IPS DF 4.7 (cell line): ENCODE data around the gene SRP9.
A peak's percentile ranks its signal among the peaks of the same experiment; 100 is the strongest.

Experiments
- DNase-seq: peaks from one replicate; pipeline ENCODE4 v3.0.0-alpha.2; 2013; ENCODE audit warnings: low spot score; ENCODE audit errors: extremely low read depth

Gene SRP9

GRCh38 chr1:225777583-225778336 lies at the start of gene SRP9:
SRP9 (plus strand) TSS chr1:225777826; CDS start chr1:225777941, 115 bp downstream.
- DNase-seq, result peak; percentile 97

DNA sequence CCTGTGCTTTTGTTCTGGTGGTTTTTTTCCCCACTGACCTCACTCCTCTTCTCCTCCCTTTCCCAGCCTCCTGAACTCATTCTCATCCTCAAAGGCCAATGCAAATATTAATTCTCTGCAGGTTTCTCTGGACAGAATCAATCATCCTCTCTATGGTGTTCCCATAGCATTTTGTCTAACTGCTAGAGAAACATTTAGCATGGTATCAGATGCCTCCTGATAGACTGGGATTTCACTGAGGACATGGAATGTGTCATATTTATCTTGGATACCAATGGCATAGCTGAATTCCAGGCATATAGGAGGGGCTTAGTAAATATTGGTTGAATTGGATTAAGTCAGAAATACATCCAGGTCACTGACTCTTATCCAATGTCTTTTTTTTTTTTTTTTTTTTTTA lies 46.1 kb upstream of the SRP9 start:
- DNase-seq, result no peak

DNA sequence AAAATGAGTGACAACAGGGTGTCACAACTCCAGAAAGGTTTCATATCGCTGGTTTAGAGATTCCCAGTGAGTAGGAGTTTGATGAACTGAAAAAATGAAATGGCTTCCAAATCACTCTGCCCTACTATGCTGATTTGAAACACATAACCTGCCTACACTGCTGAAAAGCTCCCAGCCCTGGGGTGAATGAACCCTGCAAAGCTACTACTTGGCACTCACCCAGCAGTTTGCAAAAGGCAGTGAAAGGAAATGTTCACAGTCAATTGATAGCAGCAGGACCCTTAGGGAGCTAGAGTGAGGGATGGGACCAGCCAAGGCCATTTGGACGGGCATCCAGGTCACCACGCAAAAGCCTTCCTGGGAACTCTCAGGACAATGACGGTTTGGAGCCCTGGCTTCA lies 44.4 kb upstream of the SRP9 start:
- DNase-seq, result no peak

DNA sequence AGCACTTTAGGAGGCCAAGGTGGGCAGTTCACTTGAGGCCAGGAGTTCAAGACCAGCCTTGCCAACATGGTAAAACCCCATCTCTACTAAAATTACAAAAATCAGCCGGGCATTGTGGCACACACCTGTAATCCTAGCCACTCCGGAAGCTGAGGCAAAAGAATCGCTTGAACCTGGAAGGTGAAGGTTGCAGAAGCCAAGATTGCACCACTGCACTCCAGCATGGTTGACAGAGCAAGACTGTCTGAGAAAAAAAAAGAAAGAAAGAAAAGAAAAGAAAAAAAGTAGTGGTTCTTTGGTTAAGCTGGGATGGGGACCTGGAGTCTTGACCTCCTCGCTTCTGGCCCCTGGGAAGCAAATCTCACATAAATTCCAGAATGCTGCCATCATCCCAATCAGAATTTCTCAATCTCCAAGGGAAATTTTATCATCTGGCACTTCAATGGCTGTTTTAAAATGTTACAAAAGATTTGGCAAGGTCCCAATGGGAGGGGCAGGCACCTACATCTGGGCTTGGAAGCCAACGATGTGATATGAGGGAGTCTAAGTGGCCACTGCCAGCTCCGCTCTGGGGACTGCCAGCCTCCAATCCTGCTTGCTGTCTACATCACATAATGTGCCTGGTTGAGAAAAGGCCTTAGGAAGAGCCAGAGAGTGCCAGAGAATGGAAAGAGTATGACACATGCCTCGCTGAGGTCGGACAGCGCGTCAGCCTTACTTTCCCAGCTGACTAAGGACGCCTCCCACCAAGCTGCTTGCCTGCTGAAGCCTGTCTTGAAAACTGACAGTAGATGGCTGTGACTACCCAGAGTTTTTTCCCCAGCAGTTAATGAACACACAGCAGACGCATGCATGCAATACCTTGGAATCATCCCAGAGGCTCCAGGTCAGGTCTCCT lies 42.1 kb upstream of the SRP9 start:
- no peak for DNase-seq

DNA sequence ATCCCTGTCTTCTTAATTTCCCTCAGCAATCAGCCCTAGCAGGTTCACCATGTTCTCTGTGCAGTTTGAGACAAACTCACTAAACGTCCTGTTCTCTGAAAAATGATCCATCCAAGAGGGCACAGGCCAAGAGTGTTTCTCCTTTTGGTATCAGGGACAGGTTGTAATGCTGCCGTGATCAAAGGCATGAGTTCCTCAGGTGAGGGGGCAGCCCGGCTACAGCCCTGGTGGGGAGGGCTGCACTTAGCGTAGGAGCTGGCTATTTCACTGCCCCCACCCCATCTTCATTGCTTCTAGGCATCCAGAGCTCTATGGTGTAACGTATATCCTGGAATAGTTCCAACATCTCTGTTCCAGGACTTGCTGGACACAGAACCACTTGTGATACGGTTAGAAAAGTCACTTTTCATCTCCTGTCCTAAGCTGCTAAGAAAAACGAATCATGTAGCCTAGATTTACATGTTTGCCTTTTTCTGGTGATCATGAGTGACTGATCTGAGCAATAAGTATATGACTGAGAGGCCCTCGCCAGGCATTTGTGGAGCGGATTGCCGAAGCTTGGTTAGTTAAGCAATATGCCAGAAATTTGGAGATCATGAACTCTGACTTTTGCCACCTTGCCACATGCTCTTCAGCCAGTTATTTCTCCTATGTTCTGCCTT lies 41.1 kb upstream of the SRP9 start:
- DNase-seq, result no peak

DNA sequence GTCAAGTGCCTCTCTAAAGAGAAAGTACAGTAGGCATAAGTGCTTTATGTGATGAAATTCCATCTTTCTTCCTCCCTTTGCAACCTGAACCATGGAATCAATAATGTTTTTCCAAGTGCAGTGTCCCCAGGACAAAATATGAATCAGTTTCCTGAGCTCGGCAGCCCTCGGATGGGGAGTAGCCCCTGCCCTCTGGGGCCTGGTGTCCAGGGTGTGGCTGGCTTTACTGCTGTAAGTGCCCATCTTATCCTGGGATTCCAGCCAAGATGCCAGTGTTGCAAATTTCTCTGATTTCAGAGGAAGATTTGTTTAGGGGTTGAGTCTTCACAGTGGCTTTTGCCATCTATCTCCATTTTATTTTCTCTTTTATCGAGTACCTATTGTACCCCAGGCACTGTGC lies 40.5 kb upstream of the SRP9 start:
- DNase-seq, result no peak

DNA sequence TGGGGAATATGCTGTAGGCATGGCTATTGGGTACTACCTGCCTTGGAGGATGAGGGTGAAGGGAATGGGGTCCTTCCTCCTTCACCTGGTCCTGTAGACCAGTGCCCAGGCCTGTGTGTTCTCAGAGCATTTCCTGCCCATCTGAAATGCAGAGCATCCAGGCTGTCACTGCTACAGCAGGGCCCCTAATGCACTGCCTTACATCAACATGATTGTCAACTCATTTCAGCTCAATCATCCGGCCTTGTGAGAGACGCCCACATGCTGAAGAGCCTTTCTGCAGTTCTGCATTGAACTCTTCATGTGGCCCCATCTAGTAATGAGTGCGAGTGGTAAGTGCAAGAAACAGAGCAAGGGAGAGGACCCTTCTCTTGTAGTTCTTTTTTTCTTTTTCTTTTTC lies 39.8 kb upstream of the SRP9 start:
- DNase-seq, result no peak

DNA sequence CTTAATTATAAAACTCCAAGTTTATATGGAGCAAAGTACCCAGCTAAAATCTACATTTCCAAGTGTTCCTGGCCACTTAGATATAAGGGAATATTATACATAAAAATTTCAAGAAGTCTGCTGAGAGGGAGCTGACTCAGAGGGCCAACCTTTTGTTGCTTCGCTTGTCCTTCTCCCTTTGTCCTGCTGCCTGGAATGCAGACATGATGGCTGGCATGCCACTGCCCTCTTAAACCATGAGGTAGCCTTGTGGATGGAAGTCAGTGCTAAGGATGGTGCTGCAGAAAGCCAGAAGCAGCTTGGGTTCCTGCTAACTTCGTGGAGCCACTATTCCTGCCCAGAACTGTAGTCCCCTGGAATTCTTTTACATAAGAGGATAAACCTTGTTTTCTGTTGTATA lies 38.9 kb upstream of the SRP9 start:
- DNase-seq, result no peak

DNA sequence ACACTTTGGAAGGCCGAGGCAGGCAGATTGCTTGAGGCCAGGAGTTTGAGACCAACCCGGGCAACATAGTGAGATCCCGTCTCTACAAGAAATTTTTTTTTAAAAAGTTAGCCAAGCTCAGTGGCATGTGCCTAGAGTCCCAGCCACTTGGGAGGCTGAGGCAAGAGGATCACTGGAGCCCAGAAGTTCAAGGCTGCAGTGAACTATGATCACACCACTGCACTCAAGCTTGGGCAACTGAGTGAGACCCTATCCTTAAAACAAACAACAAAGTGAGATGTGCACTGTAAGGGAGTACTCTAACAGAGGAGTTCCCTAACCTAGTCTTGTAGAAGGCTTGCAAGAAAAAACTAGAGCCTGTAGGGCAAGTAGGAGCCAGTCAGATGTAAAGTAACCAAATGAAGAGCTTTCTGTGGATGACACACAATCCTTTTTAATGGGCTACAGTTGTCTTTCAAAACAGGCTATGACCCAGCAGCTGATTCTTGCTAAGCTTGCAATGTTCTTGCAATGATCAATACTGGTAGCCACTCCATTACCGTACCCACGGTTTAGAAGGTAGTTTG lies 38.0 kb upstream of the SRP9 start:
- DNase-seq, result no peak

DNA sequence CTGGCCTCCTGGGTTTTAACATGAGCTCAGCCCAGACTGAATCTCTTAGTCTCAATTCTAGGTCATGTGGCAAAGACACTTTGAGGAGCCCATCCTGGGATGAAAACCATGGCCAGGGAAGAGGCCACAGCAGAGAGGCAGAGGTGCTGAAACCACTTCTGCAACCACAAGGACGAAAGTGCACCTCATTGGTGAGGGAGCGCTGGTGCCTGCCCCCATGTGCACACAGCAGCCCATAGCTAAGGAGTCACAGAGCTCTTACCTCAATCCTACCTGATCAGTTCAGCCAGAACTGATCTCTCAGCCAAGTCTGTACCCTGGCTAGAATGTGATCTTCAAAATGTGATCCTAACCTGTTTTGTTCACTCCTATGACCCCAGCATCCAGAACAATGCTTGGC lies 32.9 kb upstream of the SRP9 start:
- no peak for DNase-seq

DNA sequence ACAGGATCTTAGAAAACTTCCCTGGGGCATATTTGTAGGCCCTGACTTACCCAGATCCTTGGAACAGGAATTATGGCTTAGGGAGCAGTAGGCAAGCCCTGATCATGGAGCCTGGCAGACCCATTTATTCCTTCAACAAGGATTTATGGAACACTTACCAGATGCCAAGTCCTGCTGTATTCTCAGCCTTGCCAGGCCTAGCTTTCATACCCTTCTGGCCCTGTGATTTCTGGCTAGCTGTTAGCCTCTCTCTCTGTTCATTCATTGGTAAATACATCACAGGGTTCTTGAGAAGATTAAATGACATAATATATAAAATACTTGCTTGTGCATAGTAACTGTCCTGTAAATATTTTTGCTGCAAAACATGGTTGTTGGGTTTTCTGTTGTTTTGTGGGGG lies 32.4 kb upstream of the SRP9 start:
- no peak for DNase-seq

- DNase-seq, result peak; percentile 68
These were observed 31.1 kb upstream of the SRP9 start for GRCh38 chr1:225746361-225747179.

DNA sequence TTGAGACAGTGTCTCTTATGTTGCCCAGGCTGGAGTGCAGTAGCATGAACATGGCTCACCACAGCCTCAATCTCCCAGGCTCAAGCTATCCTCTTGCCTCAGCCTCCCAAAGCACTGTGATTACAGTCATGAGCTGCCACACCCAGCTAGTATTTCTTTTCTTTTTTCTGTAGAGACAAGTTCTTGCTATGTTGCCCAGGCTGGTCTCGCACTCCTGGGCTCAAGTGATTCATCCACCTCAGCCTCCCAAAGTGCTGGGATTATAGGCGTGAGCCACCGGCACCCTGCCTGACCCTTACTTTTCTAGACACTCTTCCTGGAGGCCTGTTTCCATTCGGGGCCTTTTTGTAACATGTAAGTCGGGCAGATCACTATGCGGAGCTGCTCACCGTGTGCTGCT lies 30.1 kb upstream of the SRP9 start:
- no peak for DNase-seq

DNA sequence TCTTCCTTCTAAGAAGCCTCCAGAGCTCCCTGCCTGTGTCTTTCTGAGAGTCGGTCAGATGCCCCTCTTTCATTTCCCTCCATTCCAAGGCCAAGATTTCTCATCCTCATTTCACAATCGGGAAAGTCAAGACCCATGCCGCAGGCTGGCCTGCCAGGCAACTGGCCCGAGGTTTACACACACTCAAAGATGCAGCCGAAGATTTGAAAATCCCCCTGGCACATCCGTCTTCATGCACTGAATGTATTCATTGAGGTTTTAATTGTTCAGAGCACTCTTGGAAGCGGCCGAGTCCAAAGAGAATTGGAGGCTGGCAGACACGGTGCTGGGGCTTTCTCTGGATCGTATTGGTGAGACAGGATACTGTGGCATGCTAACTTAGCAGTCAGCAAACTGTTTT lies 29.1 kb upstream of the SRP9 start:
- no peak for DNase-seq

DNA sequence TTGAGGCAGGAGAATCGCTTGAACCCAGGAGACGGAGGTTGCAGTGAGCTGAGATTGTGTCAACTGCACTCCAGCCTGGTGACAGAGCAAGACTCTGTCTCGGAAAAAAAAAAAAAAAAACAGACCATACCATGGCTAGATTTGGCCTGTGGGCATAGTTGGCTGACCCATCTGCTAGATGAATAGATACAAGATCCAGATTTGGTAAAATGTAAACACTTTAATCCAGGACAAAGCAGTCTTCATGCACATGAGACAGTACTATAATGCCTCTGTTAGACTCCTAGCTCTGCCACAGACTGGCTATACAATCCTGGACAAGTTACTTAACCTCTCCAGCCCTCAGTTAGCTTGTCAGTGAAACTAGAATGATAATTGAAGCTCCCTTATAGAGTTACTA lies 27.9 kb upstream of the SRP9 start:
- DNase-seq, result no peak

- DNase-seq, result no peak
These were observed 27.2 kb upstream of the SRP9 start for GRCh38 chr1:225750420-225750819.

DNA sequence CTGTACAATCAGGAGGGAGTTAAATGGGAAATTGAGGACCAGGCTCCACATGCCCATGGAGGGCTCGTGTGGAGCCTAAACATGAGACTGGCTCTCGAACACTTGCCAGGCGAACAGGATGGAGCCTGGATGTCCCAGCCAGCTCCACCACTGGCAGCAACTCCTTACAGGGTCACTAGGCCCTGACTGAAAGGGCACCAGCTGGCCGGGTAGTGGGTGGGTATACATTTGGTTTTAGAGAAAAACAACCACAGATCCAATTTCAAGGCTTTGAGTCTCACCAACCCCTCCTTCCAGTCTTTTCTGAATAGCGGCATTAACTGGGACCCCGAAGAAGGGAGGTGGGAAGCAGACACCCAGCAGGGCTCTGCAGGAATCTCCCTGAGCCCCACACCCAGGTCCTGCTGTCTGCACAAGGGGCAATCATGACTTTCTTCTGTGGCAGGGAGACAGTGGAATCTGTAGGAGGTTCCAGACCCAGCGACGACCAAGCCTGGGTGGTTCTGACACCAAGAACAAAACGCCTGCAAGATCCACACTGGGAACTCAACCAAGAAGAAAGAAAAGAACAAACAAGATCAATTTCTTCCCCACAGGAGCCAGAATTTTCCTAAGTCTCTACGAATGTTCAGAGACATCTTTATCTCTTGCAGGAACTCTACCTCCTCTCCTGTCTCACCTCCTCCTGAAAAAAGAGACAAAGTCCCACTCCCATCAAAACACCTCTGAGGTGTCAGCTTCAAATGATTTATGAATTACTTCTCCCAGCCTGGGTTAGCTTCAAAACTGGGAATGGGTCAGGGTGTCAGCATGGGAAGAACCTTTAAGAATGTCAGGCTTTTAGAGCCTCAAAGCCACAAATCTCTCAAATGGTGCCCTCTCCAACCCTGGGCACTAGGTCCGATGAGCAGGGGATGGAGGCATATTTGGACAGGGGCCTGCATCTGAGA lies 26.5 kb upstream of the SRP9 start:
- no peak for DNase-seq

GRCh38 chr1:225752245-225752644 lies 25.4 kb upstream of the SRP9 start:
- no peak for DNase-seq

- no peak for DNase-seq
These were observed 22.5 kb upstream of the SRP9 start for GRCh38 chr1:225754940-225755641.
